Gastroesophageal sphincter (tissue), 3 donors: ENCODE results near the gene TMSB4X.

Experiments
- CTCF ChIP-seq, 4 experiments: fragments of 200-600 bp in 2 of 4; fragments of 450-650 bp in 2 of 4; sonication (generic) in 1 of 4; IDR thresholded peaks; one replicate each; pipeline ENCODE4 v1.5.1; 2017 to 2019; ENCODE audit warnings: antibody characterized with exemption in 4 of 4, mild to moderate bottlenecking in 2 of 4, moderate library complexity in 2 of 4
- POLR2A ChIP-seq, 2 donors: fragments of 450-650 bp; IDR thresholded peaks; one replicate each; pipeline ENCODE4 v1.6.1; 2017; ENCODE audit warnings: antibody characterized with exemption in 2 of 2, mild to moderate bottlenecking in 2 of 2, moderate library complexity in 1 of 2

- no peak for TF ChIP-seq POLR2A (IDR thresholded peaks at IDR 0.05)
- no peak for TF ChIP-seq CTCF (IDR thresholded peaks at IDR 0.05)
Measured at GRCh38 chrX:12981880-12982279, 7.0 kb downstream of the TMSB4X start.
